NCI-H524 treated with DMSO at 0.1 percent for 48 hours (cell line): ENCODE measurements around the gene CDKN2AIPNL.

ENCODE experiments used
- DNase-seq: peaks from one replicate; lab custom pipeline; 2025; lab: John Stamatoyannopoulos, UW

Gene CDKN2AIPNL

GRCh38 chr5:134411546-134412266, at the start of gene CDKN2AIPNL:
TSS of gene CDKN2AIPNL (minus strand) at chr5:134411881. CDS start at chr5:134411854, 27 bp downstream.
- peak; percentile 45 for DNase-seq

GRCh38 chr5:134460551-134460950, 48.9 kb upstream of the CDKN2AIPNL start:
- DNase-seq: no peak

GRCh38 chr5:134459491-134459890, 47.8 kb upstream of the CDKN2AIPNL start:
- no peak for DNase-seq

GRCh38 chr5:134459010-134459403, 47.3 kb upstream of the CDKN2AIPNL start:
- DNase-seq: no peak

GRCh38 chr5:134458234-134459009, 46.7 kb upstream of the CDKN2AIPNL start:
- DNase-seq: no peak

GRCh38 chr5:134457801-134458200, 46.1 kb upstream of the CDKN2AIPNL start:
- no peak for DNase-seq

- DNase-seq: no peak
Measured at GRCh38 chr5:134456825-134457224, 45.1 kb upstream of the CDKN2AIPNL start.

- no peak for DNase-seq
Measured at GRCh38 chr5:134455466-134455865, 43.8 kb upstream of the CDKN2AIPNL start.

- no peak for DNase-seq
Measured at GRCh38 chr5:134453016-134453415, 41.3 kb upstream of the CDKN2AIPNL start.

- DNase-seq: no peak
Measured at GRCh38 chr5:134451936-134452505, 40.3 kb upstream of the CDKN2AIPNL start.

GRCh38 chr5:134451225-134451935, 39.7 kb upstream of the CDKN2AIPNL start:
- no peak for DNase-seq

GRCh38 chr5:134450374-134450773, 38.7 kb upstream of the CDKN2AIPNL start:
- no peak for DNase-seq

- no peak for DNase-seq
Measured at GRCh38 chr5:134449167-134449566, 37.5 kb upstream of the CDKN2AIPNL start.

- DNase-seq: no peak
Measured at GRCh38 chr5:134447815-134448520, 36.3 kb upstream of the CDKN2AIPNL start.

- no peak for DNase-seq
Measured at GRCh38 chr5:134446938-134447337, 35.3 kb upstream of the CDKN2AIPNL start.

GRCh38 chr5:134445856-134446818, 34.5 kb upstream of the CDKN2AIPNL start:
- no peak for DNase-seq

GRCh38 chr5:134444941-134445471, 33.3 kb upstream of the CDKN2AIPNL start:
- DNase-seq: no peak

GRCh38 chr5:134440201-134440755, 28.6 kb upstream of the CDKN2AIPNL start:
- DNase-seq: no peak

- no peak for DNase-seq
Measured at GRCh38 chr5:134439210-134439654, 27.6 kb upstream of the CDKN2AIPNL start.

GRCh38 chr5:134438721-134439123, 27.0 kb upstream of the CDKN2AIPNL start:
- no peak for DNase-seq
